Neural progenitor cell (in vitro differentiated cells): ENCODE data around the gene STIM1. TPM values are rescaled to one million over a fixed set of nuclear protein-coding genes. Genes with fewer than 3 reads are reported as not detected.

Source experiments
- DNase-seq: peaks from one replicate; pipeline ENCODE4 v3.0.0-alpha.2; 2016; ENCODE audit warnings: low spot score
- H2AFZ ChIP-seq: fragments of 200-600 bp; sonication (generic); replicated peaks from 2 replicates; pipeline ENCODE4 v1.6.1; 2016; ENCODE audit warnings: antibody characterized with exemption
- H3F3A ChIP-seq: fragments of 200-600 bp; sonication (generic); 2 replicates; pipeline ENCODE4 v1.6.1; 2016; ENCODE audit warnings: antibody characterized with exemption, low read depth
- H3K27ac ChIP-seq: fragments of 200-600 bp; sonication (generic); 2 replicates; pipeline ENCODE4 v1.5.1; 2016; ENCODE audit warnings: mild to moderate bottlenecking
- H3K27me3 ChIP-seq: fragments of 200-600 bp; sonication (generic); 2 replicates; pipeline ENCODE4 v1.6.1; 2016; ENCODE audit warnings: mild to moderate bottlenecking, moderate library complexity
- H3K36me3 ChIP-seq: fragments of 200-600 bp; sonication (generic); 2 replicates; pipeline ENCODE4 v1.5.1; 2016
- H3K4me1 ChIP-seq: fragments of 200-600 bp; sonication (generic); 2 replicates; pipeline ENCODE4 v1.6.1; 2016; ENCODE audit warnings: mixed run types
- H3K4me2 ChIP-seq: fragments of 200-600 bp; sonication (generic); 2 replicates; pipeline ENCODE4 v1.6.1; 2016
- H3K4me3 ChIP-seq: fragments of 200-600 bp; sonication (generic); 2 replicates; pipeline ENCODE4 v1.5.1; 2016
- H3K79me2 ChIP-seq: fragments of 200-600 bp; sonication (generic); 2 replicates; pipeline ENCODE4 v1.6.1; 2016; ENCODE audit warnings: low read depth
- H3K9ac ChIP-seq: fragments of 200-600 bp; sonication (generic); 2 replicates; pipeline ENCODE4 v1.6.1; 2016
- H3K9me3 ChIP-seq: fragments of 200-600 bp; sonication (generic); 2 replicates; pipeline ENCODE4 v1.5.1; 2016; ENCODE audit warnings: low read depth
- H4K20me1 ChIP-seq: fragments of 200-600 bp; sonication (generic); 2 replicates; pipeline ENCODE4 v1.6.1; 2016; ENCODE audit warnings: low read depth
- H3K27ac Mint-ChIP-seq: 3 replicates; pipeline ENCODE4 v1.8.0; 2021; ENCODE audit warnings: mixed read lengths
- H3K27me3 Mint-ChIP-seq: 2 replicates; pipeline ENCODE4 v1.8.0; 2022; ENCODE audit warnings: low read depth, mild to moderate bottlenecking, inconsistent platforms, moderate library complexity, mixed read lengths; ENCODE audit not compliant: insufficient read depth
- H3K36me3 Mint-ChIP-seq: 3 replicates; pipeline ENCODE4 v1.8.0; 2021; ENCODE audit warnings: mixed read lengths
- H3K4me1 Mint-ChIP-seq: 3 replicates; pipeline ENCODE4 v1.8.0; 2021; ENCODE audit warnings: mixed read lengths
- H3K4me3 Mint-ChIP-seq: 3 replicates; pipeline ENCODE4 v1.8.0; 2021; ENCODE audit warnings: mild to moderate bottlenecking, moderate library complexity, mixed read lengths
- H3K9me3 Mint-ChIP-seq: 3 replicates; pipeline ENCODE4 v1.8.0; 2020; ENCODE audit warnings: mixed read lengths
- CTCF ChIP-seq: fragments of 200-600 bp; sonication (generic); IDR thresholded peaks from 2 replicates; pipeline ENCODE4 v1.5.1; 2017; ENCODE audit warnings: antibody characterized with exemption, mild to moderate bottlenecking
- EZH2 ChIP-seq: fragments of 200-600 bp; sonication (generic); IDR thresholded peaks from 2 replicates; pipeline ENCODE4 v1.6.1; 2017; ENCODE audit warnings: antibody characterized with exemption, mild to moderate bottlenecking, moderate library complexity
- EZH2phosphoT487 ChIP-seq: fragments of 200-600 bp; sonication (generic); IDR thresholded peaks from 2 replicates; pipeline ENCODE4 v1.6.1; 2017; ENCODE audit warnings: antibody characterized with exemption
- total RNA-seq: library from RNA; depleted of rRNA; stranded (reverse); fragments of >200 nt; gene quantifications from 2 replicates; pipeline ENCODE4 v1.2.3, GENCODE V29; 2015; ENCODE audit warnings: low replicate concordance

The STIM1 gene
- total RNA-seq, 1 donor from 2014 or later, result 18.9 TPM

GRCh38 chr11:3956038-3956437 is 100.6 kb downstream of the STIM1 start:
- H3K36me3 Mint-ChIP-seq, result no peaks in the 10 kb centered on the region

GRCh38 chr11:3956748-3957147 is 101.3 kb downstream of the STIM1 start:
- Histone ChIP-seq H3K9me3 (no peaks in the 10 kb centered on the region), H3K27me3 (no peaks in the 10 kb centered on the region), H2AFZ (no peak overlapping the region), H3K4me3 (no peak overlapping the region), H3F3A (peaks cover 1% of the 10 kb centered on the region), H3K36me3 (no peaks in the 10 kb centered on the region), H3K4me2 (no peak overlapping the region), H3K4me1 (peaks cover 4% of the 10 kb centered on the region), H3K27ac (no peak overlapping the region), H3K79me2 (no peaks in the 10 kb centered on the region), H4K20me1 (no peaks in the 10 kb centered on the region), H3K9ac (no peak overlapping the region)
- H3K9me3 Mint-ChIP-seq, result no peaks in the 10 kb centered on the region
- DNase-seq, result no peak
- no peaks in the 10 kb centered on the region for H3K36me3 Mint-ChIP-seq
- H3K4me3 Mint-ChIP-seq, result no peak overlapping the region
- H3K27ac Mint-ChIP-seq, result no peak overlapping the region
- TF ChIP-seq EZH2, result no peak
- TF ChIP-seq CTCF, result no peak
- TF ChIP-seq EZH2phosphoT487, result no peak
- peaks cover 6% of the 10 kb centered on the region for H3K4me1 Mint-ChIP-seq
- no peaks in the 10 kb centered on the region for H3K27me3 Mint-ChIP-seq

More at GRCh38 chr11:3956038-3956437, 100.6 kb downstream of the STIM1 start:
- no peak overlapping the region for H2AFZ ChIP-seq
- no peaks in the 10 kb centered on the region for H3K9me3 ChIP-seq
- Mint-ChIP-seq H3K9me3 (no peaks in the 10 kb centered on the region), H3K27me3 (no peaks in the 10 kb centered on the region), H3K27ac (no peak overlapping the region), H3K4me3 (no peak overlapping the region), H3K4me1 (peaks cover 13% of the 10 kb centered on the region)
- H3K4me2 ChIP-seq, result no peak overlapping the region
- no peak overlapping the region for H3K4me3 ChIP-seq
- H3K4me1 ChIP-seq, result peaks cover 9% of the 10 kb centered on the region
- H3K9ac ChIP-seq, result no peak overlapping the region
- H3K79me2 ChIP-seq, result no peaks in the 10 kb centered on the region
- H3K36me3 ChIP-seq, result no peaks in the 10 kb centered on the region
- no peaks in the 10 kb centered on the region for H3K27me3 ChIP-seq
- H4K20me1 ChIP-seq, result no peaks in the 10 kb centered on the region
- no peak overlapping the region for H3K27ac ChIP-seq
- TF ChIP-seq CTCF, result no peak
- no peak for TF ChIP-seq EZH2
- no peak for TF ChIP-seq EZH2phosphoT487
- H3F3A ChIP-seq, result peaks cover 8% of the 10 kb centered on the region
- no peak for DNase-seq

- no peak for DNase-seq
- H3K9ac ChIP-seq, result no peak overlapping the region
- H3K27me3 ChIP-seq, result no peaks in the 10 kb centered on the region
- H3F3A ChIP-seq, result no peaks in the 10 kb centered on the region
- H3K9me3 ChIP-seq, result no peaks in the 10 kb centered on the region
- H3K79me2 ChIP-seq, result no peaks in the 10 kb centered on the region
- Mint-ChIP-seq H3K4me3 (no peak overlapping the region), H3K4me1 (peaks cover 2% of the 10 kb centered on the region), H3K9me3 (no peaks in the 10 kb centered on the region), H3K36me3 (no peaks in the 10 kb centered on the region), H3K27me3 (no peaks in the 10 kb centered on the region), H3K27ac (no peak overlapping the region)
- no peak for TF ChIP-seq EZH2
- no peak for TF ChIP-seq EZH2phosphoT487
- TF ChIP-seq CTCF, result no peak
- H3K4me3 ChIP-seq, result no peak overlapping the region
- H3K36me3 ChIP-seq, result no peaks in the 10 kb centered on the region
- H3K4me1 ChIP-seq, result no peaks in the 10 kb centered on the region
- H2AFZ ChIP-seq, result no peak overlapping the region
- no peak overlapping the region for H3K4me2 ChIP-seq
- no peak overlapping the region for H3K27ac ChIP-seq
- no peaks in the 10 kb centered on the region for H4K20me1 ChIP-seq
Measured at GRCh38 chr11:3957437-3957836, 102.0 kb downstream of the STIM1 start.
